Testis (tissue), 3 donors: ENCODE measurements around the gene PIP4P1. TPM values are rescaled to one million over a fixed set of nuclear protein-coding genes. Genes with fewer than 3 reads are reported as not detected.
A peak's percentile ranks its signal among the peaks of the same experiment; 100 is the strongest.

Experiments
- DNase-seq: peaks from one replicate; pipeline ENCODE4 v3.0.0-alpha.2; 2019
- H3K27ac ChIP-seq, 2 donors: fragments of 200-600 bp; sonication (generic); one replicate each; pipeline ENCODE4 v1.5.1; 2019
- H3K27me3 ChIP-seq: fragments of 200-600 bp; sonication (generic); one replicate; pipeline ENCODE4 v1.5.1; 2019
- H3K36me3 ChIP-seq: fragments of 200-600 bp; sonication (generic); one replicate; pipeline ENCODE4 v1.5.1; 2017; ENCODE audit warnings: low read depth; ENCODE audit errors: missing control alignments
- H3K4me1 ChIP-seq: fragments of 200-600 bp; sonication (generic); one replicate; pipeline ENCODE4 v1.5.1; 2019
- H3K4me3 ChIP-seq, 2 donors: fragments of 200-600 bp; sonication (generic); one replicate each; pipeline ENCODE4 v1.5.1; 2017 to 2019
- H3K9me3 ChIP-seq: fragments of 200-600 bp; sonication (generic); one replicate; pipeline ENCODE4 v1.5.1; 2017
- POLR2A ChIP-seq: fragments of 450-650 bp; IDR thresholded peaks from one replicate; pipeline ENCODE4 v1.6.1; 2017; ENCODE audit warnings: antibody characterized with exemption, mild to moderate bottlenecking, moderate library complexity
- WGBS, 2 donors: methylation state at CpG; one replicate each; pipeline ENCODE4 v1.1.5; 2018; 5-methylcytosine and 5-hydroxymethylcytosine counted together
- intact Hi-C: fragments of 100-400 bp; cut with DNase I; formaldehyde crosslinking; loops from one replicate; pipeline ENCODE4 v1.15.1; 2023; ENCODE audit warnings: low total_unique reads
- polyA plus RNA-seq: library from polyadenylated mRNA; stranded (reverse); fragments of 350-450 nt; fragmentation: Illumina TruSeq; extraction: RNeasy Lipid Tissue Mini Kit (QIAGEN cat#74804); gene quantifications from one replicate; pipeline ENCODE4 v1.2.3, GENCODE V29; 2014; ENCODE audit warnings: low read depth, low replicate concordance; ENCODE audit not compliant: insufficient read depth
- small RNA-seq, 2 donors: library from RNA; depleted of rRNA; stranded (forward); fragments of <200 nt; gene quantifications; one replicate each; pipeline ENCODE3, GENCODE V24; 2016
- total RNA-seq, 2 donors: library from RNA; depleted of rRNA; stranded (reverse); fragments of >200 nt; gene quantifications; one replicate each; pipeline ENCODE4 v1.2.3, GENCODE V29; 2016
- TF ChIP-seq, protein P1 (sequence below), 3 experiments: fragments of 450-650 bp in 2 of 3; fragments of 200-600 bp in 1 of 3; sonication (generic) in 1 of 3; IDR thresholded peaks; one replicate each; pipeline ENCODE4 v1.5.1; 2016 to 2019; ENCODE audit warnings: antibody characterized with exemption in 3 of 3, mild to moderate bottlenecking in 2 of 3, moderate library complexity in 1 of 3

The PIP4P1 gene
- total and polyA plus RNA-seq, 3 donors from 2014 or later, result 33.4 to 50.8 (median 38.8) TPM

DNA sequence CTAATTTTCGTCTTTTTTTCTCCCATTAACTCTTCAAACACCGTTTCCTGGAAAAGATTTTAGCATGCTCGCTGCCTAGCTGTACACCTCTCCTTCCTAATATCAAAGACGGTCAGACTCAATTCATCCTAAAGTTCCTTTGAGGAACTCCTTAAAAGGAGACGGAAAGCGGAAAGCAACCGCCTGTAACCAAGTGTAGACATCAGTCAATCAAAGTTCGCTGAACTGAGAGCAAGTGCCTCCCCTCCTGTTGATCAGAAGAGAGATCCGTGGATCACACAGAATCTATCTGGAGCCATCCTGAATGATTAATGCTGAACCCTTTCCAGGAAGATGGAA, 47.5 kb downstream of the PIP4P1 start:
- H3K9me3 ChIP-seq, result no peaks in the 10 kb centered on the region
- DNase-seq, result peak; percentile 30
- peaks cover 11% of the 10 kb centered on the region for H3K4me1 ChIP-seq
- H3K27me3 ChIP-seq, result no peaks in the 10 kb centered on the region
- H3K4me3 ChIP-seq, result peak overlapping the region; percentile 79 to 83
- H3K27ac ChIP-seq, result peak overlapping the region; percentile 86 to 96
- TF ChIP-seq, protein P1, sequence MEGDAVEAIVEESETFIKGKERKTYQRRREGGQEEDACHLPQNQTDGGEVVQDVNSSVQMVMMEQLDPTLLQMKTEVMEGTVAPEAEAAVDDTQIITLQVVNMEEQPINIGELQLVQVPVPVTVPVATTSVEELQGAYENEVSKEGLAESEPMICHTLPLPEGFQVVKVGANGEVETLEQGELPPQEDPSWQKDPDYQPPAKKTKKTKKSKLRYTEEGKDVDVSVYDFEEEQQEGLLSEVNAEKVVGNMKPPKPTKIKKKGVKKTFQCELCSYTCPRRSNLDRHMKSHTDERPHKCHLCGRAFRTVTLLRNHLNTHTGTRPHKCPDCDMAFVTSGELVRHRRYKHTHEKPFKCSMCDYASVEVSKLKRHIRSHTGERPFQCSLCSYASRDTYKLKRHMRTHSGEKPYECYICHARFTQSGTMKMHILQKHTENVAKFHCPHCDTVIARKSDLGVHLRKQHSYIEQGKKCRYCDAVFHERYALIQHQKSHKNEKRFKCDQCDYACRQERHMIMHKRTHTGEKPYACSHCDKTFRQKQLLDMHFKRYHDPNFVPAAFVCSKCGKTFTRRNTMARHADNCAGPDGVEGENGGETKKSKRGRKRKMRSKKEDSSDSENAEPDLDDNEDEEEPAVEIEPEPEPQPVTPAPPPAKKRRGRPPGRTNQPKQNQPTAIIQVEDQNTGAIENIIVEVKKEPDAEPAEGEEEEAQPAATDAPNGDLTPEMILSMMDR (IDR thresholded peaks at IDR 0.05), result no peak
- TF ChIP-seq POLR2A, result no peak
- H3K36me3 ChIP-seq, result no peaks in the 10 kb centered on the region
- WGBS, 2 donors, result 0 to 3% methylated on average over 9 of the region's 9 CpGs
- intact Hi-C loops, result no loop called here

DNA sequence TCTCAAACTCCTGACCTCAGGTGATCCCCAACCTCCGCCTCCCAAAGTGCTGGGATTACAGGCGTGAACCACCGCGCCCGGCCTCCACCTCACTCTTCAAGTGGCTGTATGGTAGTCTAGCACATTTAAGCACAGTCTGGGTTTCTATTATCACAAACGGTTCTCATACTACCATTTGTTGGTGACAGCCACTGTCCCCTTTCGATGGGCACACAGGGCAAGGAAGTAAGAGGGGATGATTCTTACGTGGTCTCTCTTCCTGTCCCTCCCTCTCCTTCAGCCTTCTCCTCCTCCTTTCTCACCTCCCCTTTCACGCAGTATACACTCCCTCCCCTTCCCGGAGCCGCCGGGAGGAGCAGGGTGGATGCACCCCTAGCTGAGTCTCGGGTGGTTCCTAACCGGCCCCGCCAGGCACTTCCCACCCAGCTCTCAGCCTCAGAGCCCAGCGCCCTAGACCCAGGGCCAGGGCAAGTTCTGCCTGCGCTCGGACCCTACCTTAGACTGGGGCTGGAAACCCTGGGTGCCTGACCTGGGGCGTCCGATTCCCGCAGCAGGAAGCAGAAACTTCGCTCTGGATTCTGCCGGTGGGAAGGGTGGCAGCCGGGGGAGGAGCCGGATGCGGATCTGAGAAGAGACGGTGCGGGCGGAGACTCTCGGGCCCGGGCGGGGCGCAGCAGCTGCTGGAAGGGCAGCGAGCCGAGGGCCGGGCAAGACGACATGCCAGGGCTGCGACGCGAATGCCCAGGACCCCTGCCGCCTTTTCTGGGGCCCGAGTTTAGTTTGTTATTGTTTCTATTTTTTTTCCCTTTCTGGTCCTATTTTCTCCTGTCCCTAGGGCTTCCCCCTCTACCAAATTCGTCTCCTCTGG, 48.1 kb downstream of the PIP4P1 start, which contains the start of gene TEP1:
TSS of gene TEP1 (minus strand) at position 626 of the 868 bp plus-strand sequence. CDS start 5,062 bp downstream, outside the sequence.
- Histone ChIP-seq H3K9me3 (no peaks in the 10 kb centered on the region), H3K27me3 (no peaks in the 10 kb centered on the region), H3K4me3 (peak within 1 kb of the TSS; percentile 79 to 83), H3K4me1 (peaks cover 11% of the 10 kb centered on the region), H3K27ac (peak within 1 kb of the TSS; percentile 86 to 96), H3K36me3 (no peaks in the 10 kb centered on the region)
- peak; percentile 92 for DNase-seq
- intact Hi-C loops, result no loop called here
- TF ChIP-seq POLR2A, result no peak
- TF ChIP-seq, protein P1 (IDR thresholded peaks at IDR 0.05), result no peak
- WGBS, 2 donors, result 1% methylated on average over 34 to 43 of the region's 43 CpGs

DNA sequence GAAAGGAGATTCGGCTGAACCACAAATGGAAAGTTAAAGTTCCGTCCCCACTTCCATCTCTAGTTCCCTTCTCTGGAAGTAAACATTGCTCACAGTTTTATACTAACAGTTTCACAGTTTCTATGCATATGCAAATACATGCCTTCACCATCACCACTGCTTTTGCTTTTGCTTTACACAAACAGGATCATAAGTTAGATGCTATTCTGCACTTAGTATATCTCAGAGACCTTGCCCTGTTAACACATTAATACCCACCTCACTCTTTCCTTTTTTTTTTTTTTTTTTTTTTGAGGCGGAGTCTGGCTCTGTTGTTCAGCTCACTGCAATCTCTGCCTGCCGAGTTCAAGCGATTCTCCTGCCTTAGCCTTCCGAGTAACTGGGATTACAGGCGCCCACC, 48.8 kb downstream of the PIP4P1 start:
- no peak for DNase-seq
- Histone ChIP-seq H3K27me3 (no peaks in the 10 kb centered on the region), H3K27ac (peak overlapping the region; percentile 86 to 96), H3K36me3 (no peaks in the 10 kb centered on the region), H3K9me3 (no peaks in the 10 kb centered on the region), H3K4me1 (peaks cover 11% of the 10 kb centered on the region), H3K4me3 (peak overlapping the region; percentile 79 to 83)
- no peak for TF ChIP-seq POLR2A
- TF ChIP-seq, protein P1 (IDR thresholded peaks at IDR 0.05), result no peak
- 4 to 5% methylated on average over 7 of the region's 7 CpGs for WGBS, 2 donors
- intact Hi-C loops, result no loop called here

DNA sequence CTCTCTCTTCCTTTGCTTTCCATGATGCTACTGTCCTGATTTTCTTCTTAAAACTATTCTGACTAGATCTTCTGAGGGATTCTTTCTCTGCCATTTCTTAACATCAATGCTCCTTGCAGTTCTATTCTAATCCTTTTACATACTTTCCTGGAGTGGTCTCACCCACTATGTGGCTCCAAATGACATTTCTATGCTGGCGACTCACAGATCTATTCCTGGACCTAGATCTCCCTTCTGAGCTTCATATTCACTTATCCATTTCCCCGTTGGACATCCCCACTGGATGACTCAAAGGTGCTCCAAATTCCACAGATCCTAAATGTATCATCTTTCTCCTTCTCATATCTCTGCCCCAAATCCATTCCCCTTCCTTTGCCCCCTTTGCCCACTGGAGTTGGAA, 52.0 kb downstream of the PIP4P1 start:
- DNase-seq, result no peak
- no peak overlapping the region for H3K4me3 ChIP-seq
- H3K27ac ChIP-seq, result no peak overlapping the region
- no peaks in the 10 kb centered on the region for H3K36me3 ChIP-seq
- WGBS, 2 donors, result 94% methylated on average over 2 of the region's 2 CpGs
- no peaks in the 10 kb centered on the region for H3K27me3 ChIP-seq
- H3K4me1 ChIP-seq, result peaks cover 9% of the 10 kb centered on the region
- no peaks in the 10 kb centered on the region for H3K9me3 ChIP-seq
- intact Hi-C loops, result no loop called here
- TF ChIP-seq, protein P1 (IDR thresholded peaks at IDR 0.05), result no peak
- no peak for TF ChIP-seq POLR2A

Small RNA genes lying within 50 kb of the gene (small RNA-seq; reads per million reads assigned to genes)
- gene RNA5SP382, result 0.64 to 1.0 reads per million in 2 donors

Other genes starting within 250 kb of the PIP4P1 start
- gene OR11H6, start 237.7 kb downstream of the PIP4P1 start, total RNA-seq, result not detected
- gene OR11H6, start 237.7 kb downstream of the PIP4P1 start, polyA plus RNA-seq, result not detected
- not detected for gene OR11H7, start 232.5 kb downstream of the PIP4P1 start, total RNA-seq
- not detected for gene OR11H7, start 232.5 kb downstream of the PIP4P1 start, polyA plus RNA-seq
- under 1 TPM in 1 of 2 donors, not detected in 1; 0.19 TPM for gene OR11H4, start 222.1 kb downstream of the PIP4P1 start, total RNA-seq
- gene OR11H4, start 222.1 kb downstream of the PIP4P1 start, polyA plus RNA-seq, result not detected
- gene TTC5, start 155.5 kb downstream of the PIP4P1 start, total RNA-seq, result 10 to 100 TPM; 20.4 to 23.6 TPM
- gene TTC5, start 155.5 kb downstream of the PIP4P1 start, polyA plus RNA-seq, result 36.6 TPM
- 10 to 100 TPM; 38.7 to 46.7 TPM for gene CCNB1IP1, start 128.2 kb downstream of the PIP4P1 start, total RNA-seq
- 46.0 TPM for gene CCNB1IP1, start 128.2 kb downstream of the PIP4P1 start, polyA plus RNA-seq
- 10 to 100 TPM; 38.1 to 50.7 TPM for gene PARP2, start 117.8 kb downstream of the PIP4P1 start, total RNA-seq
- gene PARP2, start 117.8 kb downstream of the PIP4P1 start, polyA plus RNA-seq, result 40.0 TPM
- 10 to 100 TPM; 16.5 to 19.1 TPM for gene TEP1, start 47.9 kb downstream of the PIP4P1 start, total RNA-seq
- 11.6 TPM for gene TEP1, start 47.9 kb downstream of the PIP4P1 start, polyA plus RNA-seq
- 1 to 10 TPM; 1.2 to 1.6 TPM for gene KLHL33, start 25.3 kb downstream of the PIP4P1 start, total RNA-seq
- 0.67 TPM for gene KLHL33, start 25.3 kb downstream of the PIP4P1 start, polyA plus RNA-seq
- 10 to 100 TPM; 47.2 to 58.8 TPM for gene OSGEP, start 6.6 kb downstream of the PIP4P1 start, total RNA-seq
- gene OSGEP, start 6.6 kb downstream of the PIP4P1 start, polyA plus RNA-seq, result 19.9 TPM
- gene APEX1, start 6.2 kb downstream of the PIP4P1 start, total RNA-seq, result 10 to 100 TPM; 56.7 to 76.2 TPM
- gene APEX1, start 6.2 kb downstream of the PIP4P1 start, polyA plus RNA-seq, result 67.8 TPM
- 10 to 100 TPM; 13.6 to 21.8 TPM for gene PNP, start 8.0 kb upstream of the PIP4P1 start, total RNA-seq
- 18.9 TPM for gene PNP, start 8.0 kb upstream of the PIP4P1 start, polyA plus RNA-seq
- gene RNASE10, start 44.1 kb upstream of the PIP4P1 start, total RNA-seq, result not detected
- gene RNASE10, start 44.1 kb upstream of the PIP4P1 start, polyA plus RNA-seq, result 1.2 TPM
- not detected for gene RNASE9, start 99.6 kb upstream of the PIP4P1 start, total RNA-seq
- gene RNASE9, start 99.6 kb upstream of the PIP4P1 start, polyA plus RNA-seq, result not detected
- gene RNASE11, start 126.6 kb upstream of the PIP4P1 start, total RNA-seq, result 10 to 100 TPM; 31.7 to 52.0 TPM
- gene RNASE11, start 126.6 kb upstream of the PIP4P1 start, polyA plus RNA-seq, result 81.0 TPM
- not detected for gene RNASE12, start 129.9 kb upstream of the PIP4P1 start, total RNA-seq
- gene RNASE12, start 129.9 kb upstream of the PIP4P1 start, polyA plus RNA-seq, result 1.3 TPM
- under 1 TPM in 1 of 2 donors, not detected in 1; 0.68 TPM for gene OR6S1, start 180.3 kb upstream of the PIP4P1 start, total RNA-seq
- gene OR6S1, start 180.3 kb upstream of the PIP4P1 start, polyA plus RNA-seq, result not detected
- gene RNASE4, start 223.1 kb upstream of the PIP4P1 start, total RNA-seq, result 10 to 100 TPM; 27.6 to 53.4 TPM
- 27.7 TPM for gene RNASE4, start 223.1 kb upstream of the PIP4P1 start, polyA plus RNA-seq
- gene ANG, start 227.3 kb upstream of the PIP4P1 start, total RNA-seq, result 10 to 100 TPM; 28.9 to 42.7 TPM
- 27.7 TPM for gene ANG, start 227.3 kb upstream of the PIP4P1 start, polyA plus RNA-seq